H9 (cell line): Measurements from ENCODE around the gene MLST8. TPM values are rescaled to one million over a fixed set of nuclear protein-coding genes. Genes with fewer than 3 reads are reported as not detected.

Experiments
- DNase-seq: peaks from one replicate; pipeline ENCODE4 v3.0.0-alpha.2; 2017
- H2AFZ ChIP-seq: one replicate; pipeline ENCODE4 v1.6.1; 2013; ENCODE audit warnings: mild to moderate bottlenecking, low read length, control low read depth, moderate library complexity
- H2AK5ac ChIP-seq: 2 replicates; pipeline ENCODE4 v1.6.1; 2013; ENCODE audit warnings: low read length, control low read depth, mixed read lengths; ENCODE audit not compliant: insufficient read length
- H2BK120ac ChIP-seq: one replicate; pipeline ENCODE4 v1.6.1; 2013; ENCODE audit warnings: low read depth, mild to moderate bottlenecking, low read length, control low read depth, inconsistent platforms; ENCODE audit not compliant: poor library complexity, severe bottlenecking
- H2BK12ac ChIP-seq: 2 replicates; pipeline ENCODE4 v1.6.1; 2013; ENCODE audit warnings: low read length, control low read depth, mixed read lengths, low read depth; ENCODE audit not compliant: insufficient read length
- H2BK15ac ChIP-seq: 2 replicates; pipeline ENCODE4 v1.6.1; 2013; ENCODE audit warnings: low read depth, low read length, control low read depth
- H2BK20ac ChIP-seq: one replicate; pipeline ENCODE4 v1.6.1; 2013; ENCODE audit warnings: low read depth, mild to moderate bottlenecking, low read length, control low read depth, inconsistent platforms; ENCODE audit not compliant: poor library complexity, severe bottlenecking
- H2BK5ac ChIP-seq: 2 replicates; pipeline ENCODE4 v1.6.1; 2013; ENCODE audit warnings: low read length, control low read depth, mixed read lengths; ENCODE audit not compliant: insufficient read length
- H3K14ac ChIP-seq: 2 replicates; pipeline ENCODE4 v1.6.1; 2013; ENCODE audit warnings: low read length, control low read depth; ENCODE audit not compliant: insufficient read depth
- H3K18ac ChIP-seq: 2 replicates; pipeline ENCODE4 v1.6.1; 2013; ENCODE audit warnings: low read depth, mild to moderate bottlenecking, mixed read lengths, low read length, control low read depth; ENCODE audit not compliant: insufficient read length
- H3K23ac ChIP-seq: 2 replicates; pipeline ENCODE4 v1.6.1; 2013; ENCODE audit warnings: low read length, control low read depth, mixed read lengths, low read depth; ENCODE audit not compliant: insufficient read length
- H3K23me2 ChIP-seq: 2 replicates; pipeline ENCODE4 v1.6.1; 2013; ENCODE audit warnings: low read depth, mild to moderate bottlenecking, mixed read lengths, low read length, control low read depth; ENCODE audit not compliant: insufficient read length, poor library complexity, severe bottlenecking
- H3K27ac ChIP-seq: 2 replicates; pipeline ENCODE4 v1.5.1; 2013; ENCODE audit warnings: low read length, control low read depth, mixed read lengths, low read depth; ENCODE audit not compliant: insufficient read length
- H3K27me3 ChIP-seq: 2 replicates; pipeline ENCODE4 v1.6.1; 2013; ENCODE audit warnings: low read length, control low read depth, inconsistent platforms; ENCODE audit not compliant: insufficient read depth
- H3K4ac ChIP-seq: 2 replicates; pipeline ENCODE4 v1.6.1; 2013; ENCODE audit warnings: low read depth, mild to moderate bottlenecking, control low read depth, inconsistent platforms, low read length, moderate library complexity
- H3K4me1 ChIP-seq: 2 replicates; pipeline ENCODE4 v1.6.1; 2013; ENCODE audit warnings: low read length, control low read depth, inconsistent platforms; ENCODE audit not compliant: insufficient read depth
- H3K4me2 ChIP-seq: 2 replicates; pipeline ENCODE4 v1.6.1; 2013; ENCODE audit warnings: low read length, control low read depth, mixed read lengths; ENCODE audit not compliant: insufficient read length, insufficient read depth
- H3K56ac ChIP-seq: 2 replicates; pipeline ENCODE4 v1.6.1; 2013; ENCODE audit warnings: low read depth, mild to moderate bottlenecking, mixed read lengths, low read length, control low read depth; ENCODE audit not compliant: insufficient read length
- H3K79me1 ChIP-seq: 2 replicates; pipeline ENCODE4 v1.6.1; 2013; ENCODE audit warnings: low read depth, mild to moderate bottlenecking, moderate library complexity, low read length, control low read depth, inconsistent platforms; ENCODE audit not compliant: insufficient read depth, poor library complexity, severe bottlenecking
- H3K79me2 ChIP-seq: 2 replicates; pipeline ENCODE4 v1.6.1; 2013; ENCODE audit warnings: low read length, control low read depth, inconsistent platforms; ENCODE audit not compliant: insufficient read depth
- H3K9ac ChIP-seq: 2 replicates; pipeline ENCODE4 v1.6.1; 2013; ENCODE audit warnings: low read length, control low read depth, mixed read lengths; ENCODE audit not compliant: insufficient read length; ENCODE audit errors: extremely low read depth
- H3K9me3 ChIP-seq: one replicate; pipeline ENCODE4 v1.6.1; 2013; ENCODE audit warnings: low read depth, low read length, inconsistent platforms; ENCODE audit not compliant: control insufficient read depth
- H3T11ph ChIP-seq: one replicate; pipeline ENCODE4 v1.6.1; 2013; ENCODE audit warnings: mild to moderate bottlenecking, low read length, control low read depth, inconsistent platforms
- H4K20me1 ChIP-seq: one replicate; pipeline ENCODE4 v1.6.1; 2013; ENCODE audit not compliant: control insufficient read depth, insufficient read length, insufficient read depth
- H4K5ac ChIP-seq: 2 replicates; pipeline ENCODE4 v1.6.1; 2013; ENCODE audit warnings: low read depth, mild to moderate bottlenecking, mixed read lengths, low read length, control low read depth; ENCODE audit not compliant: insufficient read length
- H4K8ac ChIP-seq: replicated peaks from 2 replicates; pipeline ENCODE4 v1.6.1; 2013; ENCODE audit warnings: low read length, control low read depth, mixed read lengths, low read depth; ENCODE audit not compliant: insufficient read length
- H4K91ac ChIP-seq: 2 replicates; pipeline ENCODE4 v1.6.1; 2013; ENCODE audit warnings: low read depth, mild to moderate bottlenecking, moderate library complexity, mixed read lengths, low read length, control low read depth; ENCODE audit not compliant: insufficient read length
- H3K27ac Mint-ChIP-seq, 3 experiments: 2 replicates in 2 of 3; 3 replicates in 1 of 3; pipeline ENCODE4 v1.8.0; 2020 to 2021; ENCODE audit warnings: mixed read lengths in 3 of 3, mild to moderate bottlenecking in 1 of 3, moderate library complexity in 1 of 3
- H3K27me3 Mint-ChIP-seq: 2 replicates; pipeline ENCODE4 v1.8.0; 2021; ENCODE audit warnings: low read depth, mild to moderate bottlenecking, moderate library complexity, mixed read lengths
- H3K36me3 Mint-ChIP-seq, 3 experiments: 2 replicates in 2 of 3; 3 replicates in 1 of 3; pipeline ENCODE4 v1.8.0; 2020 to 2021; ENCODE audit warnings: low read depth in 3 of 3, mixed read lengths in 3 of 3; ENCODE audit not compliant: insufficient read depth in 1 of 3
- H3K4me1 Mint-ChIP-seq, 2 experiments: 2 replicates each; pipeline ENCODE4 v1.8.0; 2020; ENCODE audit warnings: mixed read lengths in 2 of 2
- H3K4me3 Mint-ChIP-seq, 2 experiments: 2 replicates in 1 of 2; 3 replicates in 1 of 2; pipeline ENCODE4 v1.8.0; 2020 to 2021; ENCODE audit warnings: mild to moderate bottlenecking in 2 of 2, mixed read lengths in 2 of 2, moderate library complexity in 1 of 2
- H3K9me3 Mint-ChIP-seq, 2 experiments: 2 replicates in 1 of 2; 3 replicates in 1 of 2; pipeline ENCODE4 v1.8.0; 2020; ENCODE audit warnings: mild to moderate bottlenecking in 2 of 2, mixed read lengths in 2 of 2, moderate library complexity in 1 of 2
- CTCF ChIP-seq: fragments of 200-600 bp; sonication (generic); conservative IDR thresholded peaks from 3 replicates; pipeline ENCODE4 v1.8.0; 2021; ENCODE audit warnings: antibody characterized with exemption, mild to moderate bottlenecking
- WGBS: extraction: QIAGEN DNeasy Blood & Tissue Kit; methylation state at CpG from one replicate; pipeline ENCODE4 v1.1.7; 2013; ENCODE audit warnings: missing lambda C conversion rate, low lambda C conversion rate, mixed read lengths; ENCODE audit not compliant: insufficient read length; ENCODE audit errors: extremely low coverage; 5-methylcytosine and 5-hydroxymethylcytosine counted together
- total RNA-seq: library from RNA; stranded (reverse); gene quantifications from 2 replicates; pipeline ENCODE4 v1.2.1, GENCODE V29; 2021

Gene MLST8
- total RNA-seq, 1 experiment from 2014 or later = 74.5 TPM

- Histone ChIP-seq H2BK120ac (no peak overlapping the region), H4K5ac (no peak overlapping the region), H3K27ac (no peak overlapping the region), H2BK12ac (no peak overlapping the region), H2BK20ac (no peak overlapping the region), H3K27me3 (peaks cover 2% of the 10 kb centered on the region; the same call in 1 of the 2 replicates), H3T11ph (no peak overlapping the region), H2AK5ac (no peak overlapping the region), H3K56ac (no peak overlapping the region), H4K8ac (no peak overlapping the region), H3K79me2 (no peaks in the 10 kb centered on the region), H4K91ac (no peak overlapping the region), H2BK5ac (no peak overlapping the region), H3K23me2 (peaks cover 13% of the 10 kb centered on the region), H3K23ac (no peak overlapping the region), H3K9me3 (no peaks in the 10 kb centered on the region), H3K9ac (no peak overlapping the region), H3K4me2 (no peak overlapping the region), H3K79me1 (no peaks in the 10 kb centered on the region), H3K4ac (no peak overlapping the region), H3K4me1 (no peaks in the 10 kb centered on the region), H4K20me1 (no peaks in the 10 kb centered on the region), H2AFZ (no peak overlapping the region), H2BK15ac (no peak overlapping the region), H3K14ac (no peak overlapping the region), H3K18ac (no peak overlapping the region)
- no peaks in the 10 kb centered on the region for H3K9me3 Mint-ChIP-seq
- H3K4me1 Mint-ChIP-seq = peaks cover 0 to 3% of the 10 kb centered on the region in 2 experiments; a peak in 1 of 4 replicates
- peaks cover 2 to 27% (median 13%) of the 10 kb centered on the region in 3 experiments; a peak in 6 of 7 replicates for H3K36me3 Mint-ChIP-seq
- H3K27ac Mint-ChIP-seq = no peak overlapping the region; a peak in 1 of 7 replicates
- TF ChIP-seq CTCF = no peak
- H3K4me3 Mint-ChIP-seq = no peak overlapping the region
- peaks cover 16% of the 10 kb centered on the region for H3K27me3 Mint-ChIP-seq
- no peak for DNase-seq
- no CpG with 5 or more reads among the region's 18 CpGs for WGBS
Observed at GRCh38 chr16:2234813-2235170, 29.5 kb downstream of the MLST8 start.
